ENCODE measurements around the gene MAN2A1.
A peak's percentile ranks its signal among the peaks of the same experiment; 100 is the strongest.

Gene MAN2A1

DNA sequence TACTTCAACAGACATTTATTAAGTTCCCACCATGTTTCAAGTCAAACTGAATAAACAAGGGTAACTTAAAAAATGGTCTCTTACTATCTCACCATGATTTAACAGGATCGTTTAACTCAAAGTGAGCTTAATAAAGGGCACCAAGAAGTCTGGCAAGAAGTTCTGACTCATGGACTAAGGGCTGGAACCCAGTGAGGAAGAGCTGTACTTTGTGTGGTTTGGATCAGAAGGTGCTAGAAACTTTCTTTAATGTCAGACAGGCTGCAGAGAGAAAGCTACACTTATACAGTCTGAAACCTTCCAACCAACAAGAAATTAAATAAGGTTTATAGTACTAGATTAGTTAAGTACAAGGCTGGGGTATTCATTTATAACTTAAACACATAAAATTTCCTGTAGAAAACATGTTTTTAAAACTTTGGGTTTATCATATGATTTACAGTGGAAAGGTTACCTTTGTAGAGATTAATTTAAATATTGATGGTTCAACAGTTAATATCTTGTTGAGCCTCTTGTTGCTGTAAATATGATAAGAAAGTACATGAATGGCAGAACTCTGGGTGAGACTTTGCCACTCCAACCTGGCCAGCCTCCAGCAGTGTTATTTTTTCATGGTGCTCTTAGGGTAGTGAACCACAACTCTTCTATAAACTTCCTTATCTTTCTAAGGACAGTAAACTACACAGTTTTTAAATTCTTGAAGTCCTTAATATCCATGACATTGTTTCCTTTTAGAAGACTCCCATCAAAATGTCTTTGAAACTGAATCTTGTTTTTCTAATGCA lies 162.8 kb downstream of the MAN2A1 start:
- DNase-seq (ENCODE audit: low read depth, low spot score), result no peak
- Histone ChIP-seq H3K9ac (ENCODE audit: insufficient read length) (no peak overlapping the region), H3K4me3 (no peak overlapping the region), H3K27ac (no peak overlapping the region), H3K36me3 (ENCODE audit: insufficient read depth, low read length) (peaks cover 5% of the 10 kb centered on the region; the same call in 1 of the 2 replicates), H3K9me3 (ENCODE audit: low read depth, low read length) (no peaks in the 10 kb centered on the region)
- no peak for TF ChIP-seq POLR2AphosphoS5 (IDR thresholded peaks at IDR 0.05; ENCODE audit: borderline replicate concordance, low read depth, low read length)
- no peak for TF ChIP-seq EZH2 (IDR thresholded peaks at IDR 0.05)
- TF ChIP-seq FOXP2 (optimal IDR thresholded peaks at IDR 0.05; ENCODE audit: control extremely low read depth, extremely low read length, insufficient read depth), result no peak

DNA sequence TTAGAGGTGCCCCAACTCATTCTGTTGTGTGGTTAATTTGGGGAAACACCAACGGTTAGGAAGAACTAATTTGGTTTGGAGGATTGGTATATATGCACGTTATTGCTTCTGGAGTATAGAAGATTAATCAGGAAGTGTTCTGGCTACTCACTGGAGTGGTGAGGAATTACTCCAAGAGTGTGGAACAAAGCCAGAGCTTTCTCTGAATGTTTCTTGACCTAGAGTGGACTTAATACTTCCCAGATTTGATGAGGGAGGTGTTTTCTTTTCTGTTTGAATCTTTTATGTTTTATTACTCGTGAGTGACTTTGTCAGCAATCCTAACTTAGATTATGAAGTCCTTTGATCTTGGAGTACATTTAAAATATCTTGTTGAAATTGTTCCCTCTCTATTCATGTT lies 163.7 kb downstream of the MAN2A1 start:
- no peaks in the 10 kb centered on the region for H3K9me3 ChIP-seq (ENCODE audit: low read depth, low read length)
- H3K4me3 ChIP-seq, result no peak overlapping the region
- peaks cover 5% of the 10 kb centered on the region; the same call in 1 of the 2 replicates for H3K36me3 ChIP-seq (ENCODE audit: insufficient read depth, low read length)
- H3K27ac ChIP-seq, result no peak overlapping the region
- DNase-seq (ENCODE audit: low read depth, low spot score), result no peak
- no peak for TF ChIP-seq FOXP2 (optimal IDR thresholded peaks at IDR 0.05; ENCODE audit: control extremely low read depth, extremely low read length, insufficient read depth)
- TF ChIP-seq EZH2 (IDR thresholded peaks at IDR 0.05), result no peak
- TF ChIP-seq POLR2AphosphoS5 (IDR thresholded peaks at IDR 0.05; ENCODE audit: borderline replicate concordance, low read depth, low read length), result no peak
- H3K9ac ChIP-seq (ENCODE audit: insufficient read length), result no peak overlapping the region

DNA sequence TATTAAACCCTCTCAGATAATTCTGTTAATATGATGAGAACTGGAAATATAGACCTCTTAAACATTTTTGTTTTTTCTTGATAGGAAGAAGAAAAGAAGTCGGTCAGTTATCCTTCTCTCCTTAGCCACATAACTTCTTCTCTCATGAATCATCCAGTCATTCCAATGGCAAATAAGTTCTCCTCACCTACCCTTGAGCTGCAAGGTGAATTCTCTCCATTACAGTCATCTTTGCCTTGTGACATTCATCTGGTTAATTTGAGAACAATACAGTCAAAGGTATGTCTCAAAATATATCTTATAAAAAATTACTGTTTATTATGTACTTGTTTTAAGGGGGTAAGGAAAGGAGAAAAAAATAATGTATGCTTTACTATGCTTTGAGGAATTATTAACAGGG lies 165.3 kb downstream of the MAN2A1 start:
- no peak overlapping the region for H3K27ac ChIP-seq
- TF ChIP-seq EZH2 (IDR thresholded peaks at IDR 0.05) (no peak), FOXP2 (optimal IDR thresholded peaks at IDR 0.05; ENCODE audit: control extremely low read depth, extremely low read length, insufficient read depth) (no peak), POLR2AphosphoS5 (IDR thresholded peaks at IDR 0.05; ENCODE audit: borderline replicate concordance, low read depth, low read length) (no peak)
- no peak overlapping the region for H3K9ac ChIP-seq (ENCODE audit: insufficient read length)
- peaks cover 5% of the 10 kb centered on the region; the same call in 1 of the 2 replicates for H3K36me3 ChIP-seq (ENCODE audit: insufficient read depth, low read length)
- no peak for DNase-seq (ENCODE audit: low read depth, low spot score)
- H3K9me3 ChIP-seq (ENCODE audit: low read depth, low read length), result no peaks in the 10 kb centered on the region
- H3K4me3 ChIP-seq, result no peak overlapping the region

DNA sequence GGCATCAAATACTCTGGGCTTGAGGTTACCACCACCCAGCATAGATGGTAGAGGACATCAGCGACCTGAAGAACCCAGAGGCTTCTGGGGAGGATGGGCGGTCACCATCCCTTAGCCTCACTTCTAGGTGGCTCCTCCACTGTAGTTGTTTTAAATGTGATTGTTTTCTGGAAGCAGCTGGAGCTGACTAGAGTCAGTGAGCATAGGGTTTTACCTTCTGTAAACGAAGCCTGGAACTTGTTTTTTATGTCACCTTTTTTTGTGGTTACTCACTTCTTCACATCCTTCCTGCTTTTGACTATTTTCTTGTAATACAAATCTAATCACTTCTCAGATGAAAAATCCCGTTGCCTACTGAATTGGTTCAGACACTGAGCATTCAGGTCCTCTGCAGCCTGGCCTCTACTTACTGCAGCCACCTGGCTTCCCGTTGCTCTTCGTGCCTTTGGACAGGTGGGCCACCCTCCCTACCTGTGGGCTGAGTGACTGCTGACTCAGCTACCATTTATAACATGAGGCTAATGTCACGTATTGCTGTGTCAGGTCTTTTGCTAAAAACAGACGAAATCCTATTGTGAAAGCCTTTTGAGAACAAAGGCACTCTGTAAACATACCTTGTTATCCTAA lies 167.8 kb downstream of the MAN2A1 start:
- no peak overlapping the region for H3K27ac ChIP-seq
- DNase-seq (ENCODE audit: low read depth, low spot score), result no peak
- H3K36me3 ChIP-seq (ENCODE audit: insufficient read depth, low read length), result no peaks in the 10 kb centered on the region
- H3K9me3 ChIP-seq (ENCODE audit: low read depth, low read length), result no peaks in the 10 kb centered on the region
- no peak overlapping the region for H3K4me3 ChIP-seq
- H3K9ac ChIP-seq (ENCODE audit: insufficient read length), result no peak overlapping the region
- no peak for TF ChIP-seq FOXP2 (optimal IDR thresholded peaks at IDR 0.05; ENCODE audit: control extremely low read depth, extremely low read length, insufficient read depth)
- no peak for TF ChIP-seq EZH2 (IDR thresholded peaks at IDR 0.05)
- no peak for TF ChIP-seq POLR2AphosphoS5 (IDR thresholded peaks at IDR 0.05; ENCODE audit: borderline replicate concordance, low read depth, low read length)

DNA sequence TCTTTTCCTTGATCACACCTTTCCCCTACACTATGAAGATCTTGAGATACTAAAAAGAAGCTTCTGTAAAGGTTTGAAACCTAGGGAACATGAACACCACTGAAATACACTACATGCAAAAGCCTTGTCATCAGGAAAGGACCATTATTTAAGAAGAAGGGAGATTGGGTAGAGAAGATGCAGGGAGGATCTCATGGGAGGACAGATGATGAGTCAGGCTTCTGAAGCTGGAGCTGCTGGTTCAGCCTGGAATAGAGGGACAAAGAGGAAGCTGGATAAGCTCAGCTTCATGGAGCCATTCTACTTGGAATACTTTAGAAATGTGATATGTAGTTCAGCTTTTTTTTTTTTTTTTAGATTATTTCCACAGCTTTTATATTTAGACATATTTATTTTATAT lies 169.8 kb downstream of the MAN2A1 start:
- H3K27ac ChIP-seq, result no peak overlapping the region
- no peak overlapping the region for H3K9ac ChIP-seq (ENCODE audit: insufficient read length)
- no peak overlapping the region for H3K4me3 ChIP-seq
- no peaks in the 10 kb centered on the region for H3K9me3 ChIP-seq (ENCODE audit: low read depth, low read length)
- TF ChIP-seq POLR2AphosphoS5 (IDR thresholded peaks at IDR 0.05; ENCODE audit: borderline replicate concordance, low read depth, low read length) (no peak), EZH2 (IDR thresholded peaks at IDR 0.05) (no peak), FOXP2 (optimal IDR thresholded peaks at IDR 0.05; ENCODE audit: control extremely low read depth, extremely low read length, insufficient read depth) (no peak)
- DNase-seq (ENCODE audit: low read depth, low spot score), result no peak
- no peaks in the 10 kb centered on the region for H3K36me3 ChIP-seq (ENCODE audit: insufficient read depth, low read length)

- no peak for DNase-seq (ENCODE audit: low read depth, low spot score)
- Histone ChIP-seq H3K27ac (no peak overlapping the region), H3K9ac (ENCODE audit: insufficient read length) (no peak overlapping the region), H3K9me3 (ENCODE audit: low read depth, low read length) (no peaks in the 10 kb centered on the region), H3K36me3 (ENCODE audit: insufficient read depth, low read length) (no peaks in the 10 kb centered on the region), H3K4me3 (no peak overlapping the region)
- no peak for TF ChIP-seq EZH2 (IDR thresholded peaks at IDR 0.05)
- TF ChIP-seq POLR2AphosphoS5 (IDR thresholded peaks at IDR 0.05; ENCODE audit: borderline replicate concordance, low read depth, low read length), result no peak
- no peak for TF ChIP-seq FOXP2 (optimal IDR thresholded peaks at IDR 0.05; ENCODE audit: control extremely low read depth, extremely low read length, insufficient read depth)
These were observed 172.6 kb downstream of the MAN2A1 start for GRCh38 chr5:109862301-109862700.

GRCh38 chr5:109863752-109864151 lies 174.0 kb downstream of the MAN2A1 start:
- Histone ChIP-seq H3K9ac (ENCODE audit: insufficient read length) (no peak overlapping the region), H3K9me3 (ENCODE audit: low read depth, low read length) (no peaks in the 10 kb centered on the region), H3K27ac (peak overlapping the region; percentile 48; the same call in 1 of the 2 replicates), H3K36me3 (ENCODE audit: insufficient read depth, low read length) (no peaks in the 10 kb centered on the region), H3K4me3 (no peak overlapping the region)
- no peak for DNase-seq (ENCODE audit: low read depth, low spot score)
- TF ChIP-seq EZH2 (IDR thresholded peaks at IDR 0.05) (no peak), FOXP2 (optimal IDR thresholded peaks at IDR 0.05; ENCODE audit: control extremely low read depth, extremely low read length, insufficient read depth) (no peak), POLR2AphosphoS5 (IDR thresholded peaks at IDR 0.05; ENCODE audit: borderline replicate concordance, low read depth, low read length) (no peak)

DNA sequence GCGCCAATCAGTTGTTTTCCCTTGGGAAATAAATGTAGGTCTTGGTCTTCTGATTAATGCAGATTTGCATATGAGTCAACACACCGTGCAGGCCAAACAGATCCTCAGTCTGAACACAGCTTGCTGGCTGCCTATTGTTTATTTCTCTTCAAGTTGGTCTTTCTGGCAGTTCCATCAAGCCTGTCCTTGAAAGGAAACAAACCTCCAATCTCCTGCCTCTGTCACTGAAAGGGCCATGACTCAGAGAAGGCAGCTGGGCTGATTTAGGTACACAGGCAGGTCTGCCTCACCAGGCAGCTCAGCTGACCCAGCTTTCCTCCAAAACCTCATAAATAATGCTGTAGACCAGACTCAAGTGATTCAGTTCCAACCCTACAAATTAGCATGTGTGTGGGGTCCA lies 175.9 kb downstream of the MAN2A1 start:
- Histone ChIP-seq H3K4me3 (no peak overlapping the region), H3K27ac (no peak overlapping the region), H3K9ac (ENCODE audit: insufficient read length) (no peak overlapping the region), H3K36me3 (ENCODE audit: insufficient read depth, low read length) (no peaks in the 10 kb centered on the region), H3K9me3 (ENCODE audit: low read depth, low read length) (no peaks in the 10 kb centered on the region)
- DNase-seq (ENCODE audit: low read depth, low spot score), result no peak
- TF ChIP-seq EZH2 (IDR thresholded peaks at IDR 0.05) (no peak), FOXP2 (optimal IDR thresholded peaks at IDR 0.05; ENCODE audit: control extremely low read depth, extremely low read length, insufficient read depth) (no peak), POLR2AphosphoS5 (IDR thresholded peaks at IDR 0.05; ENCODE audit: borderline replicate concordance, low read depth, low read length) (no peak)

All from SK-N-MC (cell line).